ENCODE measurements around the gene BRD1. TPM values are rescaled to one million over a fixed set of nuclear protein-coding genes. Genes with fewer than 3 reads are reported as not detected.
A peak's percentile ranks its signal among the peaks of the same experiment; 100 is the strongest.

The BRD1 gene
- polyA plus RNA-seq, 1 donor from 2014 or later: 79.3 TPM

DNA sequence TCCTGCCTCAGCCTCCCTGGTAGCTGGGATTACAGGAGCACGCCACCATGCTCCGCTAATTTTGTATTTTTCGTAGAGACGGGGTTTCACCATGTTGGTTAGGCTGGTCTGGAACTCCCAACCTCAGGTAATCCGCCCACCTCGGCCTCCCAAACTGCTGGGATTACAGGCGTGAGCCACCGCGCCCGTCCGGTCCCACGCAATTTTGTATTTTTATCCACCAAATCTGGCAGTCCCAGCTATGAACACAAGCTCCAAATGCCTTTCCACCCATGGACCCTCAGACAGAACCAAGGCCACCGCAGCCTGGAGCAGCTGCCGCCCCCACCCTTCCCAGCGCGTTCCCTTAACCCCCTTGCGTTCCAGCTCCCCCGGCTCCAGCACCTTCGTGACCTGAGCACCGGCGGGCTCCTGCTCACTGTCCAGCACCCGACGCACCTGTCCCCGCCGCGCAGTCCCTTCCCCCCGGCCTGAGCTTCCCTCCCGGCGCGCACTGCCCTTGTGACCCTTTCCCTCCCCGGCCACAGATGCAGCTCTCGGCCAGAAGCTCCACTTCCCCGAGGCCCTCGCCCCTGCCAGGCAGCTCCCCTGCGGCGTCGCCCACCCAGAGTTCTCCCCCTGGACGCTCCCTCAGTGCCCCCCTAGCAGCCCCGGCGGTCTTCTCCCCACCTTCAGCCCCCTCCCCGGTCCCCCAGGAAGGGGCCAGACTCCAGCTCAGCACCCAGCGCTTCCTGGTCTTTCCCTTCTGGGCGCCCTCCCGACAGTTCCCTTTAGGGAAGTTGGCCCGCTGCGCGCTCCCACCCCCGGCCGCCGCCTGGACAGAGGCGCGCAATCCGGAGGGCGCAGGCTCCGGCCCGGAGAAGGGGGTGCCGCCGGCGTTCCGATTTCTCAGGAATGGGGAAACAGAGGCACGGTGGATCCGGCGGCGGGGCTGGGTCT lies 20.3 kb upstream of the BRD1 start:
- Histone ChIP-seq H3K27ac (ENCODE audit: low read length) (no peak overlapping the region), H3K79me2 (replicated peaks; ENCODE audit: insufficient read depth, low read length) (no peaks in the 10 kb centered on the region), H3K36me3 (ENCODE audit: insufficient read depth, low read length) (no peaks in the 10 kb centered on the region), H2AFZ (ENCODE audit: low read depth, low read length) (no peak overlapping the region), H3F3A (ENCODE audit: insufficient read depth, low read length, poor library complexity, severe bottlenecking) (no peaks in the 10 kb centered on the region), H3K9ac (ENCODE audit: low read length) (no peak overlapping the region), H3K4me2 (ENCODE audit: low read length) (no peak overlapping the region), H3K9me2 (ENCODE audit: insufficient read depth, low read length) (no peaks in the 10 kb centered on the region), H3K9me3 (ENCODE audit: low read length) (no peaks in the 10 kb centered on the region), H4K20me1 (ENCODE audit: insufficient read depth) (no peaks in the 10 kb centered on the region), H3K4me3 (ENCODE audit: low read length) (peak overlapping the region; percentile 47), H3K27me3 (ENCODE audit: insufficient read depth, low read depth, low read length) (peaks cover 63% of the 10 kb centered on the region)
- TF ChIP-seq EZH2 (IDR thresholded peaks at IDR 0.05; ENCODE audit: borderline replicate concordance, insufficient read depth, low read length, poor library complexity, severe bottlenecking) (peak; percentile 69), MXI1 (conservative IDR thresholded peaks at IDR 0.05; ENCODE audit: poor library complexity, severe bottlenecking) (no peak)

DNA sequence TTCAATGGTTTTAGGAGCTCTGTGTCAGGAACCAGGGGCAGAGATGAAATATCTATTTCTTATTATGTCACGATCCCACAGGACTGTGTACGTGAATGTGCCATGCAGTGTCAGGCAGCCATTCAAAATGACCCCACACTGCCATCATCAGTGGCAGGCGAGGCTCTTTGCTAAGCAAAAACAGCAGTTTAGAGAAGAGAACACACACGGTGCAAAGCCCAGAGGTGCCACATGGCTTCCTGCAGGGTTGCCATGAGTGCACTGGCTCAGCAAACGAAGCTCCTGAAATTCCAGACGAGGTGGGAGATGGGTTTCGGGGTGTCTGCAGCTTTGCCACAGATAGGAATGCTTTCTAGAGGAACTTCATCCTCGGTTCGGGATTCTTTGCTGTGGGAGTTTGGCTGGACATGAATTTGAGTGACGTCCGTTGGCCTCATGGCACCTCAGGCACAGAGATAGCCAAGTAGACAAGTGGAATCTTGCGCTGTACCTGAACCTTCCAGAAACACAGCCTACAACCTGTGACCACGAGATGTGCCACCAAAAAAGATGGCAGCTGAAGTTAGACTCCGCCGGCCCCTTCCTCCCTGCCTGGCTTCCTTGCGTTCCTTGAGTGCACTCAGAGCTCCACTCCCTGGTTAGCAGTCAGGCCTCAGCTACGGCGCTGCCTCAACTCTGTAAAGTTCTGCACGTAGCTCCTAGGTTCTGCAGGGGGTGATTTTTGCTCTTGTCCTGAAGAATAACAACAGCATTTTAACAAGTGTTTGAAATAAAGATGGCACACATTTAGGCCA lies 18.2 kb upstream of the BRD1 start:
- H3F3A ChIP-seq (ENCODE audit: insufficient read depth, low read length, poor library complexity, severe bottlenecking): no peaks in the 10 kb centered on the region
- H3K27ac ChIP-seq (ENCODE audit: low read length): no peak overlapping the region
- no peak overlapping the region for H3K4me3 ChIP-seq (ENCODE audit: low read length)
- H3K79me2 ChIP-seq (replicated peaks; ENCODE audit: insufficient read depth, low read length): no peaks in the 10 kb centered on the region
- no peaks in the 10 kb centered on the region for H3K36me3 ChIP-seq (ENCODE audit: insufficient read depth, low read length)
- H3K9ac ChIP-seq (ENCODE audit: low read length): no peak overlapping the region
- H3K27me3 ChIP-seq (ENCODE audit: insufficient read depth, low read depth, low read length): peaks cover 52% of the 10 kb centered on the region
- no peaks in the 10 kb centered on the region for H3K9me3 ChIP-seq (ENCODE audit: low read length)
- TF ChIP-seq EZH2 (IDR thresholded peaks at IDR 0.05; ENCODE audit: borderline replicate concordance, insufficient read depth, low read length, poor library complexity, severe bottlenecking) (no peak), POLR2AphosphoS5 (IDR thresholded peaks at IDR 0.05) (no peak), MXI1 (conservative IDR thresholded peaks at IDR 0.05; ENCODE audit: poor library complexity, severe bottlenecking) (no peak), RAD21 (conservative IDR thresholded peaks at IDR 0.05) (no peak), EP300 (conservative IDR thresholded peaks at IDR 0.05; ENCODE audit: poor library complexity, severe bottlenecking) (no peak), TAF1 (IDR thresholded peaks at IDR 0.05; ENCODE audit: low read depth) (no peak)
- TF ChIP-seq, protein P1, sequence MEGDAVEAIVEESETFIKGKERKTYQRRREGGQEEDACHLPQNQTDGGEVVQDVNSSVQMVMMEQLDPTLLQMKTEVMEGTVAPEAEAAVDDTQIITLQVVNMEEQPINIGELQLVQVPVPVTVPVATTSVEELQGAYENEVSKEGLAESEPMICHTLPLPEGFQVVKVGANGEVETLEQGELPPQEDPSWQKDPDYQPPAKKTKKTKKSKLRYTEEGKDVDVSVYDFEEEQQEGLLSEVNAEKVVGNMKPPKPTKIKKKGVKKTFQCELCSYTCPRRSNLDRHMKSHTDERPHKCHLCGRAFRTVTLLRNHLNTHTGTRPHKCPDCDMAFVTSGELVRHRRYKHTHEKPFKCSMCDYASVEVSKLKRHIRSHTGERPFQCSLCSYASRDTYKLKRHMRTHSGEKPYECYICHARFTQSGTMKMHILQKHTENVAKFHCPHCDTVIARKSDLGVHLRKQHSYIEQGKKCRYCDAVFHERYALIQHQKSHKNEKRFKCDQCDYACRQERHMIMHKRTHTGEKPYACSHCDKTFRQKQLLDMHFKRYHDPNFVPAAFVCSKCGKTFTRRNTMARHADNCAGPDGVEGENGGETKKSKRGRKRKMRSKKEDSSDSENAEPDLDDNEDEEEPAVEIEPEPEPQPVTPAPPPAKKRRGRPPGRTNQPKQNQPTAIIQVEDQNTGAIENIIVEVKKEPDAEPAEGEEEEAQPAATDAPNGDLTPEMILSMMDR (IDR thresholded peaks at IDR 0.05; ENCODE audit: poor library complexity, severe bottlenecking): no peak
- TF ChIP-seq, protein P2, sequence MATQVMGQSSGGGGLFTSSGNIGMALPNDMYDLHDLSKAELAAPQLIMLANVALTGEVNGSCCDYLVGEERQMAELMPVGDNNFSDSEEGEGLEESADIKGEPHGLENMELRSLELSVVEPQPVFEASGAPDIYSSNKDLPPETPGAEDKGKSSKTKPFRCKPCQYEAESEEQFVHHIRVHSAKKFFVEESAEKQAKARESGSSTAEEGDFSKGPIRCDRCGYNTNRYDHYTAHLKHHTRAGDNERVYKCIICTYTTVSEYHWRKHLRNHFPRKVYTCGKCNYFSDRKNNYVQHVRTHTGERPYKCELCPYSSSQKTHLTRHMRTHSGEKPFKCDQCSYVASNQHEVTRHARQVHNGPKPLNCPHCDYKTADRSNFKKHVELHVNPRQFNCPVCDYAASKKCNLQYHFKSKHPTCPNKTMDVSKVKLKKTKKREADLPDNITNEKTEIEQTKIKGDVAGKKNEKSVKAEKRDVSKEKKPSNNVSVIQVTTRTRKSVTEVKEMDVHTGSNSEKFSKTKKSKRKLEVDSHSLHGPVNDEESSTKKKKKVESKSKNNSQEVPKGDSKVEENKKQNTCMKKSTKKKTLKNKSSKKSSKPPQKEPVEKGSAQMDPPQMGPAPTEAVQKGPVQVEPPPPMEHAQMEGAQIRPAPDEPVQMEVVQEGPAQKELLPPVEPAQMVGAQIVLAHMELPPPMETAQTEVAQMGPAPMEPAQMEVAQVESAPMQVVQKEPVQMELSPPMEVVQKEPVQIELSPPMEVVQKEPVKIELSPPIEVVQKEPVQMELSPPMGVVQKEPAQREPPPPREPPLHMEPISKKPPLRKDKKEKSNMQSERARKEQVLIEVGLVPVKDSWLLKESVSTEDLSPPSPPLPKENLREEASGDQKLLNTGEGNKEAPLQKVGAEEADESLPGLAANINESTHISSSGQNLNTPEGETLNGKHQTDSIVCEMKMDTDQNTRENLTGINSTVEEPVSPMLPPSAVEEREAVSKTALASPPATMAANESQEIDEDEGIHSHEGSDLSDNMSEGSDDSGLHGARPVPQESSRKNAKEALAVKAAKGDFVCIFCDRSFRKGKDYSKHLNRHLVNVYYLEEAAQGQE (IDR thresholded peaks at IDR 0.05; ENCODE audit: borderline replicate concordance): no peak
- no peaks in the 10 kb centered on the region for H3K9me2 ChIP-seq (ENCODE audit: insufficient read depth, low read length)
- H2AFZ ChIP-seq (ENCODE audit: low read depth, low read length): no peak overlapping the region
- no peak overlapping the region for H3K4me2 ChIP-seq (ENCODE audit: low read length)
- no peaks in the 10 kb centered on the region for H4K20me1 ChIP-seq (ENCODE audit: insufficient read depth)

All from neural cell (in vitro differentiated cells).